Measurements from ENCODE around the gene DENND1B. TPM values are rescaled to one million over a fixed set of nuclear protein-coding genes. Genes with fewer than 3 reads are reported as not detected.

The DENND1B gene
- total RNA-seq, 1 experiment from 2014 or later, result 9.6 TPM

GRCh38 chr1:197787623-197788536 is 12.6 kb upstream of the DENND1B start:
- no TSS peak for BruUV-seq (replicated peaks)
- no peak overlapping the region for H2AFZ ChIP-seq (ENCODE audit: low read depth, low read length, poor library complexity, severe bottlenecking)
- intact Hi-C loops (cut with micrococcal nuclease), result no loop called here
- H3K27ac ChIP-seq (ENCODE audit: low read depth, low read length), result no peak overlapping the region
- POLR2A ChIA-PET, result no interaction called here
- H3K4me2 ChIP-seq (ENCODE audit: low read length), result no peak overlapping the region
- H3K9me2 ChIP-seq (ENCODE audit: insufficient read depth), result no peaks in the 10 kb centered on the region
- no peak for TF ChIP-seq EZH2phosphoT487 (IDR thresholded peaks at IDR 0.05; ENCODE audit: borderline replicate concordance)
- TF ChIP-seq YY1 (IDR thresholded peaks at IDR 0.05; ENCODE audit: extremely low read depth, insufficient replicate concordance, low read depth, low read length), result no peak
- no peak overlapping the region for H3K9ac ChIP-seq (ENCODE audit: low read length)
- DNase-seq (ENCODE audit: low read depth, low spot score) (no peak), ATAC-seq (no peak)
- RAD21 ChIA-PET (ENCODE audit: low non-redundant PET in 1 of 2, low total read pairs in 2 of 2, uncharacterized antibody in 2 of 2, unreplicated experiment in 2 of 2), result no interaction called here
- H3K36me3 ChIP-seq (ENCODE audit: control insufficient read depth in 1 of 2, insufficient read depth in 2 of 2, low read length in 2 of 2), result no peaks in the 10 kb centered on the region
- H3K4me1 ChIP-seq (ENCODE audit: control insufficient read depth in 1 of 2, insufficient read depth in 2 of 2, low read length in 2 of 2), result peaks cover 0 to 3% of the 10 kb centered on the region in 2 experiments; a peak in 1 of 4 replicates
- H3K4me3 ChIP-seq (replicated peaks in 1 of 2; ENCODE audit: low read depth in 1 of 2, low read length in 2 of 2), result no peak overlapping the region
- no peaks in the 10 kb centered on the region for H3K27me3 ChIP-seq (ENCODE audit: insufficient read depth, low read length)
- no peaks in the 10 kb centered on the region for H4K20me1 ChIP-seq (ENCODE audit: insufficient read depth)
- no peaks in the 10 kb centered on the region for H3K79me2 ChIP-seq (ENCODE audit: insufficient read depth, low read length)
- no peaks in the 10 kb centered on the region for H3K9me3 ChIP-seq (ENCODE audit: control insufficient read depth in 1 of 2, insufficient read depth in 1 of 2, low read depth in 1 of 2, low read length in 2 of 2)
- CTCF ChIA-PET, result no interaction called here

GRCh38 chr1:197787056-197787455 is 11.8 kb upstream of the DENND1B start:
- Histone ChIP-seq H3K9ac (ENCODE audit: low read length) (no peak overlapping the region), H2AFZ (ENCODE audit: low read depth, low read length, poor library complexity, severe bottlenecking) (no peak overlapping the region), H3K4me2 (ENCODE audit: low read length) (no peak overlapping the region), H3K27me3 (ENCODE audit: insufficient read depth, low read length) (no peaks in the 10 kb centered on the region), H3K9me2 (ENCODE audit: insufficient read depth) (no peaks in the 10 kb centered on the region), H3K27ac (ENCODE audit: low read depth, low read length) (no peak overlapping the region), H4K20me1 (ENCODE audit: insufficient read depth) (no peaks in the 10 kb centered on the region), H3K79me2 (ENCODE audit: insufficient read depth, low read length) (no peaks in the 10 kb centered on the region), H3K36me3 (ENCODE audit: control insufficient read depth in 1 of 2, insufficient read depth in 2 of 2, low read length in 2 of 2) (no peaks in the 10 kb centered on the region), H3K4me1 (ENCODE audit: control insufficient read depth in 1 of 2, insufficient read depth in 2 of 2, low read length in 2 of 2) (peaks cover 0 to 6% of the 10 kb centered on the region in 2 experiments; a peak in 1 of 4 replicates), H3K4me3 (replicated peaks in 1 of 2; ENCODE audit: low read depth in 1 of 2, low read length in 2 of 2) (no peak overlapping the region), H3K9me3 (ENCODE audit: control insufficient read depth in 1 of 2, insufficient read depth in 1 of 2, low read depth in 1 of 2, low read length in 2 of 2) (no peaks in the 10 kb centered on the region)
- ATAC-seq (no peak), DNase-seq (ENCODE audit: low read depth, low spot score) (no peak)
- BruUV-seq (replicated peaks), result no TSS peak
- intact Hi-C loops (cut with micrococcal nuclease), result no loop called here
- RAD21 ChIA-PET (ENCODE audit: low non-redundant PET in 1 of 2, low total read pairs in 2 of 2, uncharacterized antibody in 2 of 2, unreplicated experiment in 2 of 2), result no interaction called here
- CTCF ChIA-PET, result no interaction called here
- POLR2A ChIA-PET, result no interaction called here
- TF ChIP-seq ELF1 (IDR thresholded peaks at IDR 0.05; ENCODE audit: borderline replicate concordance, low read depth) (no peak), FOSL1 (IDR thresholded peaks at IDR 0.05; ENCODE audit: low read depth) (no peak), REST (IDR thresholded peaks at IDR 0.05; ENCODE audit: low read depth) (no peak), MAX (IDR thresholded peaks at IDR 0.05) (no peak), POLR2A (IDR thresholded peaks at IDR 0.05; ENCODE audit: borderline replicate concordance, extremely low read depth, insufficient read depth, insufficient read length) (no peak), CBX3 (IDR thresholded peaks at IDR 0.05; ENCODE audit: low read depth) (no peak), RAD21 (IDR thresholded peaks at IDR 0.05; ENCODE audit: low read depth) (no peak), YY1 (IDR thresholded peaks at IDR 0.05; ENCODE audit: extremely low read depth, insufficient replicate concordance, low read depth, low read length) (no peak), SP1 (IDR thresholded peaks at IDR 0.05; ENCODE audit: low read depth) (no peak)
- TF ChIP-seq, protein P1, sequence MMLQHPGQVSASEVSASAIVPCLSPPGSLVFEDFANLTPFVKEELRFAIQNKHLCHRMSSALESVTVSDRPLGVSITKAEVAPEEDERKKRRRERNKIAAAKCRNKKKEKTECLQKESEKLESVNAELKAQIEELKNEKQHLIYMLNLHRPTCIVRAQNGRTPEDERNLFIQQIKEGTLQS (IDR thresholded peaks at IDR 0.05), result no peak

Data from HCT116 (cell line).